ENCODE results near the gene TTC28.

- no peak for TF ChIP-seq RAD21 (IDR thresholded peaks at IDR 0.05; ENCODE audit: low read depth)
- TF ChIP-seq YY1 (IDR thresholded peaks at IDR 0.05; ENCODE audit: low read depth), result no peak
- TF ChIP-seq CEBPB (IDR thresholded peaks at IDR 0.05), result no peak
- TF ChIP-seq, protein P1, sequence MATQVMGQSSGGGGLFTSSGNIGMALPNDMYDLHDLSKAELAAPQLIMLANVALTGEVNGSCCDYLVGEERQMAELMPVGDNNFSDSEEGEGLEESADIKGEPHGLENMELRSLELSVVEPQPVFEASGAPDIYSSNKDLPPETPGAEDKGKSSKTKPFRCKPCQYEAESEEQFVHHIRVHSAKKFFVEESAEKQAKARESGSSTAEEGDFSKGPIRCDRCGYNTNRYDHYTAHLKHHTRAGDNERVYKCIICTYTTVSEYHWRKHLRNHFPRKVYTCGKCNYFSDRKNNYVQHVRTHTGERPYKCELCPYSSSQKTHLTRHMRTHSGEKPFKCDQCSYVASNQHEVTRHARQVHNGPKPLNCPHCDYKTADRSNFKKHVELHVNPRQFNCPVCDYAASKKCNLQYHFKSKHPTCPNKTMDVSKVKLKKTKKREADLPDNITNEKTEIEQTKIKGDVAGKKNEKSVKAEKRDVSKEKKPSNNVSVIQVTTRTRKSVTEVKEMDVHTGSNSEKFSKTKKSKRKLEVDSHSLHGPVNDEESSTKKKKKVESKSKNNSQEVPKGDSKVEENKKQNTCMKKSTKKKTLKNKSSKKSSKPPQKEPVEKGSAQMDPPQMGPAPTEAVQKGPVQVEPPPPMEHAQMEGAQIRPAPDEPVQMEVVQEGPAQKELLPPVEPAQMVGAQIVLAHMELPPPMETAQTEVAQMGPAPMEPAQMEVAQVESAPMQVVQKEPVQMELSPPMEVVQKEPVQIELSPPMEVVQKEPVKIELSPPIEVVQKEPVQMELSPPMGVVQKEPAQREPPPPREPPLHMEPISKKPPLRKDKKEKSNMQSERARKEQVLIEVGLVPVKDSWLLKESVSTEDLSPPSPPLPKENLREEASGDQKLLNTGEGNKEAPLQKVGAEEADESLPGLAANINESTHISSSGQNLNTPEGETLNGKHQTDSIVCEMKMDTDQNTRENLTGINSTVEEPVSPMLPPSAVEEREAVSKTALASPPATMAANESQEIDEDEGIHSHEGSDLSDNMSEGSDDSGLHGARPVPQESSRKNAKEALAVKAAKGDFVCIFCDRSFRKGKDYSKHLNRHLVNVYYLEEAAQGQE (IDR thresholded peaks at IDR 0.05; ENCODE audit: low read depth), result no peak
- TF ChIP-seq TAF1 (IDR thresholded peaks at IDR 0.05; ENCODE audit: low read depth), result no peak
- TF ChIP-seq, protein P2, sequence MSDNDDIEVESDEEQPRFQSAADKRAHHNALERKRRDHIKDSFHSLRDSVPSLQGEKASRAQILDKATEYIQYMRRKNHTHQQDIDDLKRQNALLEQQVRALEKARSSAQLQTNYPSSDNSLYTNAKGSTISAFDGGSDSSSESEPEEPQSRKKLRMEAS (IDR thresholded peaks at IDR 0.05), result no peak
- TF ChIP-seq ZBTB7A (IDR thresholded peaks at IDR 0.05; ENCODE audit: low read depth), result no peak
- no peak for TF ChIP-seq FOXM1 (IDR thresholded peaks at IDR 0.05; ENCODE audit: borderline replicate concordance, low read depth)
- TF ChIP-seq EP300 (IDR thresholded peaks at IDR 0.05; ENCODE audit: borderline replicate concordance), result no peak
- no peak for TF ChIP-seq USF1 (IDR thresholded peaks at IDR 0.05)
- TF ChIP-seq TEAD4 (IDR thresholded peaks at IDR 0.05), result no peak
Measured at GRCh38 chr22:28648792-28649191, 30.8 kb downstream of the TTC28 start.
